GM12892 (cell line): ENCODE results near the gene CLCNKA.

Experiments used
- DNase-seq: peaks from one replicate; pipeline ENCODE4 v3.0.0; 2011; ENCODE audit not compliant: insufficient read length
- FAIRE-seq: peaks from 2 replicates; lab custom pipeline; 2011; peaks lifted over from hg19 to GRCh38; lab: Jason Lieb, UNC
- POLR2A ChIP-seq: IDR thresholded peaks from 2 replicates; pipeline ENCODE4 v1.6.1; 2011; ENCODE audit warnings: low read depth, low read length, control low read depth
- POLR2AphosphoS5 ChIP-seq: IDR thresholded peaks from 2 replicates; pipeline ENCODE4 v1.6.1; 2011; ENCODE audit warnings: low read depth, low read length, control low read depth
- TAF1 ChIP-seq: IDR thresholded peaks from 2 replicates; pipeline ENCODE4 v1.6.1; 2011; ENCODE audit warnings: low read depth, mild to moderate bottlenecking, control low read depth, low read length, borderline replicate concordance

The CLCNKA gene

DNA sequence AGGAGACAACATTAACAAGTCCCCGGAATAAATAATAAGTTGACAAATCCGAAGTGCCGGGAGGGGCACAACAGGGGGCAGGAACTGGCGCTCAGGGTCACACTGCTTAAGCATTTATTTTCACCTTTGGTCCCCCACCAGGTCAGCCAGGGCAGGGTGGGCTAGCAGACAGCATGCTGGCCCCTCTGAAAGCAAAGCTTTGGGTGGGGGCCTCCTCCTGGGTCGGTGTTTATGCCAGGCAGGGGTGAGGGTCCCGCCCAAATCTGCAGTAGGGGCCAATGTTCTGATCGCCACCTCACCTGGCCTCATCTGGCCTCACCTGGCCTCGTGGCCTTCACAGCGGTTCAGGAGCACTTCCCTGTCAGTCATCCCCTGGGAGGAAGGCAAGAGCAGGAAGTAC, 59.8 kb downstream of the CLCNKA start:
- TF ChIP-seq TAF1 (no peak), POLR2AphosphoS5 (no peak)
- FAIRE-seq (no peak), DNase-seq (no peak)

GRCh38 chr1:16082283-16083038, 60.6 kb downstream of the CLCNKA start:
- DNase-seq (peak; percentile 67), FAIRE-seq (peak; percentile 9)
- TF ChIP-seq TAF1 (no peak), POLR2AphosphoS5 (no peak), POLR2A (no peak)

GRCh38 chr1:16083486-16083885, 61.6 kb downstream of the CLCNKA start:
- FAIRE-seq (no peak), DNase-seq (no peak)
- TF ChIP-seq POLR2A, result no peak
- TF ChIP-seq POLR2AphosphoS5, result no peak
- no peak for TF ChIP-seq TAF1
